Measurements from ENCODE around the gene AMBP. TPM values are rescaled to one million over a fixed set of nuclear protein-coding genes. Genes with fewer than 3 reads are reported as not detected.

AMBP gene
- total RNA-seq, 6 experiments from 2014 or later: 2,202 to 7,072 (median 5,221) TPM

GRCh38 chr9:114096866-114097612, 18.9 kb upstream of the AMBP start:
- no peak overlapping the region for H3K27ac ChIP-seq
- intact Hi-C loops (cut with DNase I): loop anchor here in 1 of 2 donors (5.0 kb wide), 1 partner anchor 190 kb away; no protein-coding TSS in a partner anchor
- DNase-seq: no peak
- H3K9me3 ChIP-seq: no peaks in the 10 kb centered on the region
- TF ChIP-seq CTCF (IDR thresholded peaks at IDR 0.05) (no peak), POLR2A (IDR thresholded peaks at IDR 0.05) (no peak)
- peaks cover 0 to 4% (median 0%) of the 10 kb centered on the region in 4 donors for H3K36me3 ChIP-seq
- H3K27me3 ChIP-seq: no peaks in the 10 kb centered on the region
- ATAC-seq: no peak
- WGBS (ENCODE audit: insufficient coverage, low coverage, low lambda C conversion rate, missing lambda C conversion rate): 73% methylated on average over 13 of the region's 14 CpGs
- peak overlapping the region in 1 of 3 donors; percentile 57 for H3K4me3 ChIP-seq
- peaks cover 0 to 11% (median 0%) of the 10 kb centered on the region in 4 donors for H3K4me1 ChIP-seq

- no peaks in the 10 kb centered on the region for H3K9me3 ChIP-seq
- H3K27me3 ChIP-seq: no peaks in the 10 kb centered on the region
- WGBS (ENCODE audit: insufficient coverage, low coverage, low lambda C conversion rate, missing lambda C conversion rate): 96% methylated on average over 3 of the region's 9 CpGs
- TF ChIP-seq CTCF (IDR thresholded peaks at IDR 0.05) (no peak), POLR2A (IDR thresholded peaks at IDR 0.05) (no peak)
- peaks cover 0 to 11% (median 0%) of the 10 kb centered on the region in 4 donors for H3K4me1 ChIP-seq
- H3K36me3 ChIP-seq: peaks cover 0 to 4% (median 0%) of the 10 kb centered on the region in 4 donors
- ATAC-seq: no peak
- no peak for DNase-seq
- no peak overlapping the region for H3K27ac ChIP-seq
- no peak overlapping the region for H3K4me3 ChIP-seq
- intact Hi-C loops (cut with DNase I): loop anchor here in 1 of 2 donors (5.0 kb wide), 1 partner anchor 191 kb away; no protein-coding TSS in a partner anchor
Measured at GRCh38 chr9:114096041-114096511, 18.0 kb upstream of the AMBP start.

GRCh38 chr9:114094971-114095370, 16.9 kb upstream of the AMBP start:
- intact Hi-C loops (cut with DNase I): loop anchor here in 1 of 2 donors (5.0 kb wide), 1 partner anchor 192 kb away; no protein-coding TSS in a partner anchor
- no peak overlapping the region for H3K27ac ChIP-seq
- ATAC-seq (no peak), DNase-seq (peak in 1 of 3 donors; percentile 39)
- TF ChIP-seq CTCF (IDR thresholded peaks at IDR 0.05) (no peak), POLR2A (IDR thresholded peaks at IDR 0.05) (no peak)
- H3K9me3 ChIP-seq: no peaks in the 10 kb centered on the region
- peaks cover 0 to 11% (median 0%) of the 10 kb centered on the region in 4 donors for H3K4me1 ChIP-seq
- WGBS (ENCODE audit: insufficient coverage, low coverage, low lambda C conversion rate, missing lambda C conversion rate): 100% methylated on average over 2 of the region's 12 CpGs
- no peaks in the 10 kb centered on the region for H3K27me3 ChIP-seq
- H3K36me3 ChIP-seq: peaks cover 0 to 4% (median 0%) of the 10 kb centered on the region in 4 donors
- H3K4me3 ChIP-seq: no peak overlapping the region

- DNase-seq: peak in 1 of 3 donors; percentile 32
- no CpG with 5 or more reads among the region's 9 CpGs for WGBS (ENCODE audit: insufficient coverage, low coverage, low lambda C conversion rate, missing lambda C conversion rate)
- TF ChIP-seq CTCF (IDR thresholded peaks at IDR 0.05): no peak
- no peak for TF ChIP-seq POLR2A (IDR thresholded peaks at IDR 0.05)
- Histone ChIP-seq H3K4me3 (no peak overlapping the region), H3K27me3 (no peaks in the 10 kb centered on the region), H3K36me3 (peaks cover 0 to 4% (median 0%) of the 10 kb centered on the region in 4 donors), H3K4me1 (peaks cover 0 to 8% (median 0%) of the 10 kb centered on the region in 4 donors), H3K27ac (no peak overlapping the region), H3K9me3 (no peaks in the 10 kb centered on the region)
- intact Hi-C loops (cut with DNase I): no loop called here
- ATAC-seq: no peak
Measured at GRCh38 chr9:114093761-114094505, 15.8 kb upstream of the AMBP start.

Measured in right lobe of liver (tissue), 6 donors.